Astrocyte of the spinal cord (primary cell): Measurements from ENCODE around the gene UBE2E2.
A peak's percentile ranks its signal among the peaks of the same experiment; 100 is the strongest.

Experiments used
- DNase-seq: peaks from one replicate; pipeline ENCODE4 v3.0.0; 2011; ENCODE audit warnings: low read depth, low spot score
- H3K4me3 ChIP-seq: 2 replicates; pipeline ENCODE4 v1.5.1; 2011; ENCODE audit warnings: low read depth, mild to moderate bottlenecking, low read length, moderate library complexity
- in situ Hi-C: cut with HindIII; loops from 2 replicates; pipeline ENCODE4 v1.10.0; 2017; ENCODE audit warnings: low sequenced_read_pairs
- TF ChIP-seq, protein P1 (sequence below): IDR thresholded peaks from 2 replicates; pipeline ENCODE4 v1.5.1; 2012; ENCODE audit warnings: low read depth, mild to moderate bottlenecking, low read length, inconsistent platforms

Gene UBE2E2

DNA sequence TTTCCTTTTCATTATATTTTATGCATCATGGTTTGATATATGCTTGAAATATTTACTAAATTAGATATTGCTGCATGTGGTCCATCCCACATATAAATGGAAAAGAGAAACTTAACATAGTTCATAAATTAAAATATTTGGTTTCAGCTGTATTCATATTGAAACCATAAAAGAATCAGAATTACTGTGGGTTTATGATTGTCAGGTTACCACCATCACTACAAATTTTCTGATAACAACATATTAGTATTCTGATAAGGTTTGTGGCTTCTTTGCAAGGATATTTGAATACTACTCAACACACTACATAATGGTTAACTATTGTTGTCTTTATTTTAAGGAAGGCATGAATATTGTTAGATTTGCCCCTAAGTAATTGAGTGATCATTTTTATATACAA lies 235.5 kb downstream of the UBE2E2 start:
- in situ Hi-C loops = no loop called here
- DNase-seq = no peak
- TF ChIP-seq, protein P1, sequence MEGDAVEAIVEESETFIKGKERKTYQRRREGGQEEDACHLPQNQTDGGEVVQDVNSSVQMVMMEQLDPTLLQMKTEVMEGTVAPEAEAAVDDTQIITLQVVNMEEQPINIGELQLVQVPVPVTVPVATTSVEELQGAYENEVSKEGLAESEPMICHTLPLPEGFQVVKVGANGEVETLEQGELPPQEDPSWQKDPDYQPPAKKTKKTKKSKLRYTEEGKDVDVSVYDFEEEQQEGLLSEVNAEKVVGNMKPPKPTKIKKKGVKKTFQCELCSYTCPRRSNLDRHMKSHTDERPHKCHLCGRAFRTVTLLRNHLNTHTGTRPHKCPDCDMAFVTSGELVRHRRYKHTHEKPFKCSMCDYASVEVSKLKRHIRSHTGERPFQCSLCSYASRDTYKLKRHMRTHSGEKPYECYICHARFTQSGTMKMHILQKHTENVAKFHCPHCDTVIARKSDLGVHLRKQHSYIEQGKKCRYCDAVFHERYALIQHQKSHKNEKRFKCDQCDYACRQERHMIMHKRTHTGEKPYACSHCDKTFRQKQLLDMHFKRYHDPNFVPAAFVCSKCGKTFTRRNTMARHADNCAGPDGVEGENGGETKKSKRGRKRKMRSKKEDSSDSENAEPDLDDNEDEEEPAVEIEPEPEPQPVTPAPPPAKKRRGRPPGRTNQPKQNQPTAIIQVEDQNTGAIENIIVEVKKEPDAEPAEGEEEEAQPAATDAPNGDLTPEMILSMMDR = no peak
- H3K4me3 ChIP-seq = no peak overlapping the region

DNA sequence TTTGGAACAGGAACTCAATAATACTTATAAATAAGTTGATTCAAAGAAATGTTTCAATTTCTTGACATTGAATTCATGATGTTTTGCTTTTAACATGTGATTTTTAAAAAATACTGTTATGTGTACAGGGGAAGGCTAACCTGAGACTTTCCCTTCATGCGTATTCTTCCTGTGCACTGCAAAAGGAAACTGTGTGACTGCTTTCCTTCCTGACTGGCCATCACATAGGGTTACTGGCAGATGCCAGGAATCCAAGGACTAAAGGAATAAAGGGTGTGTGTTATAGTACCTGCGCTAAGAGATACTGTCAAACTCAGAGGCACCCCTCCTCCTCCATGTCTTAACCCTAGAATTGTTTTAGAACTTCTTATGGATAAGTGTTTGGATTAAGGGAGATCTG lies 236.0 kb downstream of the UBE2E2 start:
- TF ChIP-seq, protein P1 = no peak
- in situ Hi-C loops = no loop called here
- no peak overlapping the region for H3K4me3 ChIP-seq
- no peak for DNase-seq

DNA sequence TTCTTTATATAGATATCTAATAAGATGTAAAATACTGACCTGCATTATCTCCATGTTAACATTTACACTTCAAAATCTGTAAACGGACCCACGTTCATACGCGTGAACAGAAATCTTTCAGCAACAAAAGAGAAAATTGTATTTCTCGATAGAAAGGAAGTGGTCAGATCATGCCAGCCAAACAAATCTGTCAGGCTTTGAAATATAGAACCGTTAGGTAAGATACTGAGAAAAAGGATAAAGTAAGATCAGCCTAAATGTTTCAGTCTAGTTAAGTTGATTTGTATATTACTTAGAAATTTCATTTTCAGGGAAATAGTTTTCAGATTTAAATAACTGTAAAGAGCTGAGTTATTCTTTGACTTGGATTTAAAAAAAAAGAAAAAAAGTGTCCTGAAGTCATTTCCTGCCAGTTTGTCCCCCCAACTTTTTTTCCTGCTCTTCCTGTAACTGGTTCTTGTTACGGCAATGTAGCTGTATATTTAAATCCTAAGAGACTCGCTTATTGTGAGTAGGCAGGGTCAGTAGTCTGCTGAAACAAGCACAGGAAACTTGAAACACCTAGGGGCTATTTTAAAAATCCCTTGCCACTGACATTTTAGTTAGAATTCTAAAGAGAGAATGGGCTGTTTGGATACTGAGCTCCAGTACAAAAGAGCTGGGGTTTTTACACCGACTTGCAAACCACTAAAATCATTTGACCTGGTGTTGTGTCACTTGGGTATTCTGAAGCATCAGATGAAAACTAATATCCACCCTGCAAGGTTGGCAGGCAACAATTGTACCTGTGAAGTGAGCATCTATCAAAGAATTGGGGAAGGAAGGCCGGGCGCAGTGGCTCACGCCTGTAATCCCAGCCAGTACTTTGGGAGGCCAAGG lies 237.5 kb downstream of the UBE2E2 start:
- in situ Hi-C loops = no loop called here
- DNase-seq = no peak
- TF ChIP-seq, protein P1 = no peak
- H3K4me3 ChIP-seq = no peak overlapping the region

DNA sequence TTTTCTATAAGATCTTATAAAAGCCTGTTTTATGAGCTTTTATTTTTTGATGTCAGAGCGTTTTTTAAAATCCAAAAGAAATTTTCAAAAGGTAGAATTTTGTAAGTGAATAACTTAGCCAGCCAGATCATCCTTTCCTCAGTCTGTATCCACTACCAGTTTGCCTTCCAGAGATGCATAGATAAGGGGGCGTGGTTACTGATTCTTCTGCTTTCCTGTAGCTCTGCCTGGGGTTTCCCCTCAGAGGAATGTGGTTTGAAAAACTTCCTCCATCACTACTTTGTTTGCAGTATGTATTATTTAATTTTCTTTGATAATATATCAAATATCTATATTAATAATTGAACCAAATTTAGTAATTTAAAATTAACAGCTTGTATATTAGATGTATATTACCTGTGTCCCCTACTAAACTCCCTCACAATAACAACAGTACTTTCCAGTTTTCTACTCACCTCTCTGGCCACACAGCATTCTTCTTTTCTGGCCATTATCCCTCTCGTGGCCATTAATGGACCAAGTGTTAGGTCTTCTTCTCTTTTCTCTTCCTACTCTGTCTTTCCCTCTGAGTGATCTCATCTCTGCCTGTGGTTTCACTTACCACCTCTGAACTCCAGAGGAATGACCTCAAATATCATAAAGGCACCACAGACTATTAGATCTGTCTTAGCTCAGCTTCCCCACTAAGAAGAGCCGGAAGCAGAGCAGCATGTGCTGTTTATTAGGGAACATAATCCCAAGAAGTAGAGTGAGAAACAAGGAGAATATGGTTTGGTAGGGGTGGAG lies 239.7 kb downstream of the UBE2E2 start:
- TF ChIP-seq, protein P1 = no peak
- in situ Hi-C loops = no loop called here
- no peak overlapping the region for H3K4me3 ChIP-seq
- peak; percentile 74 for DNase-seq

DNA sequence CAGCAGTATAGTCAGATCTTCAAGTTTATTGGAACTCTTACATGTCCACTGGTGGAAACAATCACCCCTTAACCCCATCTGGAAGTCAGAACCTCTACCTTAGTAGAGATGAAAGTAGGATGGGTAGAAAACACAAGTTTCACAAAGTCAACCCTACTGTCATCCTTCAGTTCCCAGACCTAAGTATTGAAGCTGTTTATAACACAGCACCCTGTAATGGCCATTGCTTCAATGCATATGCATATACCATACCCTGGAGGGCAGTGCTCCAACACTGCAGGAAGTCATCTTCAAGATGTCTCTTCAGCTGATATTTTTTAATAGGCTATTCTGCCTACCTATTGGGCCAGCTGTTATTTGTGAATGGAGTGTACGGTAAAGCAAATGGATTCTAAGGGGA lies 241.3 kb downstream of the UBE2E2 start:
- DNase-seq = no peak
- TF ChIP-seq, protein P1 = no peak
- in situ Hi-C loops = no loop called here
- no peak overlapping the region for H3K4me3 ChIP-seq

DNA sequence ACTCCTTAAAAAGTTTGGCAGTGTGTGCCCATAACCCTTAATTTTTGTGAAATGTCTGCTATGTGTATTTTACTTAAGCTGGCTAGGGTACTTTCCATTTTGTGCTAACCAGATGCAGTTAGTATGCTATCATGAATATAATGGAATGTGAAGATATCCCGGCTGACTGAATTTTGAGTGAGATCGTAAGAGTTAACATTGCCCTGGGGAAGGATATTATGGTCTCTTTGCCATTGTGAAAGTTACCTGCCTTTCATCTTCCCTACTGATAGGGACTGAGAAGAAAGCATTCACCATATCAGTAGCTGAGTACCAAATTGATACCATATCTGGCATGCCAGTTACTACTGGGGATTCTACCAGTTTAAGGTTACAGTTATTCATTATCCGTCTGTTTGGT lies 243.2 kb downstream of the UBE2E2 start:
- no peak overlapping the region for H3K4me3 ChIP-seq
- TF ChIP-seq, protein P1 = no peak
- no peak for DNase-seq
- in situ Hi-C loops = no loop called here
